Effector CD4-positive, alpha-beta T cell (primary cell): Measurements from ENCODE around the gene PALLD.
"Not testable (repeated sequence)": the region's sequence is repeated elsewhere in the genome, so short reads cannot be mapped to it uniquely, and the experiment has no call there.

ENCODE experiments used
- DNase-seq: peaks from one replicate; pipeline ENCODE4 v3.0.0-alpha.2; 2020

PALLD gene

DNA sequence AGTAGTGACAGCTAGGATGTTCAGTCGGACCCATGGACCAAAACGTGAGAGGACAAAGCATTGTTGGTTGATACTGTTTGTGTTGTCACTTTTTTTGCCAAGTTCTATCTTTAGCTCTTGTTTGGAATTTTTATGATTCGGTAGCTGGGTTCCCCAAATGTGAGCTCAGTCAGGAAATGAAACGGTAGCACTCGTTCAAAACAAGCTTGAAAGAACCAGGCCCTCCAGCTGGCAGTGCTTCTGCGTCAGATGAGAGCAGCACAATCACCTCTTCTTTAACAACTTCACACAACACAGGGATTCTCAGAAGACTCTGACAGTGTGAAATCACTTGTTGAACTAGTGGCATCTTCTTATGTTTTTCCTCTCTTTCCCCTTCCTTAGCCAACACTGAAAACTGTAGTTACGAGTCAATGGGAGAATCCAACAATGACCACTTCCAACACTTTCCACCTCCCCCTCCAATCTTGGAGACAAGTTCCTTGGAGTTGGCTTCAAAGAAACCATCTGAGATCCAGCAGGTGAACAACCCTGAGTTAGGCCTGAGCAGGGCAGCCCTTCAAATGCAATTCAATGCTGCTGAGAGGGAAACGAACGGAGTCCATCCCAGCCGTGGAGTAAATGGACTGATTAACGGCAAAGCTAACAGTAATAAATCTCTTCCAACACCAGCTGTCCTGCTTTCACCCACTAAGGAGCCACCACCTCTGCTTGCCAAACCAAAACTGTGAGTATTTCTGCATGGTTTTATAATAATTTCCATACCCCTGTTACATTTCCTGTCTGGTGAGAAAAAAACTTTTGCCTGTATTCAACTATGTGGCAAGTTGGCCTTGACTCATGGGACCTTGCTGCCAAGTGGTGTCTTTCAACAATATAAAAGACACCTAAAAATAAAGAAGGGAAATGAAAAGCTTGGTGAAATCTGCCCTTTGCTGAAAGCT lies 214.6 kb downstream of the PALLD start:
- no peak for DNase-seq

DNA sequence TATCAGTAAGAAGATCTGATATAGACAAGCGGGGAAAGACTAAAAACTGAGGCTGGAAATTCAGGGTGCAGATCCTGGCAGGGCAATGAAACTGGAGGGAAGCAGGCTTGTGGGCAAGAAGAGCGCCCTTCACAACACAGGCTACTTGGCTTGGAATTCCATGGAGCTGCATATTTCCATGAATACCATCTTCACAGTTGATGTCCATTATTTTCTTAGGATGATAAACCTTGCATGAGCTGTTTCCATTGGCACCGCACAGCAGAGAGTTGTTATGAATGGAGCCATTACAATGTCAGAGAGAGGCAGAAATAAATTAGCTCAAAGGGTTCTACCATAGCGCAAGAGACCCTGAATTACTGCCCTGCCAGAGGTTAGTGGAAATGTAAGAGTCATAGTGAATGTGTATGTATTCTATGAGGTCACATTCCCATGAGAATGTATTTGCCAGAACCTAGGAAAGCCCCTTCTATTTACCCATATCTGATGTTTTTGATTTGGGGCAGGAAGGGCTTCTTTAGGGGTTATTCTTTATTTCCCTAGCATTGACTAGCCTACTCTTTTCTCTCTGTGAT lies 215.6 kb downstream of the PALLD start:
- DNase-seq, result no peak

DNA sequence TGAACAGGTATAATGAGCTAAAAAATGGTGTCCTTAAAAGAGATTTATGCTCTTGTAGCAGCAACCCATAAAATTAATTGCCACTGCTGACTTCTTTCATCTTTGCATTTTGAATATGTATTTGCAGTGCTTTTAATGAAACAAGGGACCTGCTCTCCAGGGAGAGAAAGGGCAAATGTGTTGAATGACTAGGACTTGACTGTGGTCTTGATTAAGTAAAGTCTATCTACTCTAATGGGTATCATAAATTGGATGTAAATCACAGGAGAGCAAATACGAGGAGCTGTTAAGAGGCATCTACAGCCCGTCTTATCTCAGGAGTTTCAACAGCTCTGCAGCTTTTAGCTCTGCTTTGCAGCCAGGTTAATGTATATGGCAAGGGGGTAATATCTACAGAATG lies 216.4 kb downstream of the PALLD start:
- DNase-seq, result no peak

DNA sequence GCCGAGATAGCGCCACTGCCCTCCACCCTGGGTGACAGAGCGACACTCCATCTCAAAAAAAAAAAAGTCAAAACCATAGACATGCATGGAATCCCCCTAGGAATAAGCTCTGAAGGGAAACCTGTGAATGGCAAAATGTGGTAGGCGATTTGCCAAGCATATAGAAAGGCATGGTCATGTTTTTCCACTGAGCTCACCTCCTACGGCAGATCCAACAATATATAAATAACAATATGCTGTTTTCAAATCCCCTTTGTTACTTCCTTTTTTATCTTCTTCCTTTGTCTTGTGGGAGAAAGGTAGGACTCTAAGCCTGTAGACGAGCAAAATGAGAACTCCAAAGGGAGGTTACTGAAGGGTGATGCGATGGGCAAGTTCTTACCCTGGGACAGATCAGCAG lies 219.0 kb downstream of the PALLD start:
- DNase-seq, result no peak

DNA sequence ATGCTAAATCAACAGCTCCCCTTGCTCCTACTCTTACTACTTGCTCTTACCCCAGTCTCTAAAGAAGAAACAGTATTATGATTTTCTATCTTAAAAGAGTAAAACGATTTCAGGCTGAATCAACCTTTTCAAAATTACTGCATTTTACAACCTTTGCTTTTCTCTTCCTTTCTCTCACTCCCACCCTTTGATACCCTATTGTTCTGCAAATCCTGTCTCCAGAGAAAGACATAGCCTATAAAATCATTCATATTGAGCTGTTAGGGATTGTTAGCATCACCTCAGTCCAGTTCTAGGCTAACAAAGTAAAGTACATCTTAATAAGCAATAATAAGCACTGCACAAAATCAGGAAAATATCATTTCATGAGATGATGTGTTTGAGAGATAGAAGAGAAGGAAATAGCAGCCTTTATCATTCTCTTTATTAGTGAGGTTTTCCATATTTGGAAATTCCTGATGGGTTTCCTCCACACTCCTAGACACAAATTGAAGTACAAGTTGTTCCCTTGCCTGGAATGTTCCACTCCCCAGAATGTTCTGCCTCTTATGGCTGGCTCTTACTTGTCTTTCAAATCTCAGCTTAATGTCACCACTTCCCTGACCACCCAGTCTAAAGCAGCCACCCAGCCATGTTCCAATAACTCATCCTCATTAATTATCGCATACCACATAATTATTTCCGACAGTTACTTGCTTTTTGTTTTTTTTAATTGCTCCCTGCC lies 219.7 kb downstream of the PALLD start:
- no peak for DNase-seq

DNA sequence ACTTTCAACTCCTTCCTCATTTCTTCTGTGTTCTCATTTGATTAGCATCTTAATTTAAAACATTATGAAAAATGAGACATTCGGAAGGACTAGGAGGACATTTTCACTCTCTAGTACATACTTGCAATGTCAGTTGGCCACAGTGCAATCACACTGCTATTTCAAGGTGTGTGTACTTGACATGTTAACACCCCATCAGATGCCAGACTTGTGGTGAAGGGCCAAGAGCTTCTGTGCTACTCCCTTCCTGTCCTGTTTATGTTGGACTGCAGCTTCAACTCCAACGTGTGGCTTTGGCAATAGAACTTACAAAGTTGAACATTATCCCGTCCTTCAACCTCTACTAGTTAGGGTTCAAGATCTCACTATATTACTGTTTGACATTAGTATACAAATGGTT lies 221.0 kb downstream of the PALLD start:
- DNase-seq, result no peak

DNA sequence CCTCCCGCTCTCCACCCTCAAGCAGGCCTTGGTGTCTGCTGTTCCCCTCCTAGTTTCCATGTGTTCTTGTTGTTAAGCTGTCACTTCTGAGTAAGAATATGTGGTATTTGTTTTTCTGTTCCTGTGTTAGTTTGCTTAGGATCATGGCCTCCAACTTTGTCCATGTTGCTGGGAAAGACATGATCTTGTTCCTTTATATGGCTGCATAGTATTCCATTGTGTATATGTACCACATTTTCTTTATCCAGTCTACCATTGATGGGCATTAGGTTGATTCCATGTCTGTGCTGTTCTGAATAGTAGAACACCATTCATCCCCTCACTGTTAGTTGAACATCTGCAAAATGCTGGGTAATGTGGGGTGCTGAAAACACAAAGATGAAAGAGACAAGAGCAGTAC lies 222.9 kb downstream of the PALLD start:
- no peak for DNase-seq

DNA sequence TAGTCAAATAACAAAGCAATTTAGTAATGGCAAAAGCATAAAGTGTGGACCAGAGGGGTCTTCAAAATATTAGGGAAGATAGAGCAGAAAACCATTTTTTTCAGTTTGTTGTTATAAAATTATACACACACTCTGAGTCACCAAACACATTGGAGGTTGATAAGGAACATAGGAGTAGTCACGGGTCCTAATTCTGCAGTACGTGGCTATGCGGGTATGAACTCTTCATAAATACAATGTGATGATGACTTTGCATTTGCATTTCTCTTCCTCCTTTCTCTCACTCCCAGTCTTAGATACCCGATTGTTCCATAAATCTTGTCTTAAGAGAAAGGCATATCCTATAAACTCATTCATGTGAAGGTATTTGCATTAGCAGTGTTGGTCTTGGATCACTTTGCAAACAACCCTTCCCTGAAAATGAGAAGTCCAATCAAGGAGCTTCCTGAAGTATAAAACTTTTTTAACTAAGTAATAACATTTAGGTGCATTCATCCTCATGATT lies 223.6 kb downstream of the PALLD start:
- no peak for DNase-seq

DNA sequence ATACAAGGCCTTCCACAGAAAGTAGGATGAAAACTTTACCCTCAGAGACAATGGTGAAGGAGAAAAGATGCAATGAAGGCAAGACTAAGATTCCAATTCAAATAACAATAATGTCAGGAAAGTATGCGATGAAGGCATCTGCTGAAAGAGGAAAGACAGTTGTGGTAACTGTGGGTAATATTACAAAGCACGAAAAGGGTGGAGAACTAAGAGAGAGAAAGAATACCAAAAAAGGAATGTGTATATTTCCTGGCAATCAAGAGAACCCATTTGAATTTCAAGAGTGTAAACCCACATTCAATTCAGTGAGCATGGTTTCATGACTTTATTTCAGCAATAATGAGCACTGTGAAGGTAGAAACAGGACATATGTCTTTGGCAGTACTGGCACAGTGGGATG lies 225.5 kb downstream of the PALLD start:
- no peak for DNase-seq

DNA sequence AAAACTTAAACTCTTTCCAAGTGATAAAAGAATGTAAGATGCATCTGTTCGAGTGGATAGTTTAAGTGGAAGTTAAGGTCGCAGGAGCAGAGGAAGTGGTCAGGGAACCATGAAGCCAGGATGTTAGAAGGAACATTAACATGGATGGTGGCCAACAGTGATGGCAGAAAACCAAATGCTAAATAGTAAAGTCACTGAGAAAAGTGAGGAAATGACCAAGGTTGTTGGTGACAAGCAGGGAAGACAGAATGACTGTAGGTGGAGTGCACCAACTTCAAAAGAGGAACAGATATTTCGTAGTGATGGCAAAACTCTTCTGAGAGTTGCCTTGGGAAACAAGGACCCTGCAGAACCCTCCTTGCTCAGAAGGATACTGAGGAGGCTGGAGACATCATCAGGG lies 226.2 kb downstream of the PALLD start:
- DNase-seq, result no peak

DNA sequence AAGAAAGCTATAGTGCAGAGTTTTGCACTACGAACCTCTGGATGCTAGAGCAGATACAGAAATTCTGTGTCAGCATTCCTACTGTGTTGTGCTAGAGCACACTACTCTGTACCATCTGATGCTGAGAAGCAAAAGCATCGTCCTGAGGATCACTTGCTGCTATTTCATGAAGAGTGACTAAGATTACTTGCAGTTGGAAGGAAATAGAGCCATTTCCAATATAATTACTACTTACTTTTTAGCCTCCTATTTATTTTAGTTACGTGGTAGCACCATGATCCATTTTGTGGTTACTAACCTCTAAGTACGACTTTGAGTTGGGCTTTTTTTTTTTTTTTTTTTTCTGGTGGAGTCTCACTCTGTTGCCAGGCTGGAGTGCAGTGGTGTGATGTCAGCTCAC lies 226.7 kb downstream of the PALLD start:
- DNase-seq, result no peak

DNA sequence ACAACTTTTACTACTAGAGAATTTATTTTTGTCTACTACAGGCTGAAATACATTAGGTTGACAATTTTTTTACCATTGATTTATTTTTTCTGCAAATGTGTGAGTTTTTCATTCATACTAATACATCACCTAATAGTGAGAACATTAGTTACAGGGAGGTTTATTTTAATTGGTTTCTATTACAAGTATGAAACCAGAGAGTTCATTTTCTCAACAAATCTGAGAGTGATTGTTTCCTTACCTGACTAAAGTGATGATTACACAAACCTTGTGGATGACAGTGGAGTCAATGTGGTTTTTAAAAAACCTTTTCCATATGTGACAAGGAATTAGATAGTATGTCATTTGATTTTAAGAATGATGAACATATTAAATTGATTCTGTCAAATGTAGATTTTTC lies 227.4 kb downstream of the PALLD start:
- no peak for DNase-seq

DNA sequence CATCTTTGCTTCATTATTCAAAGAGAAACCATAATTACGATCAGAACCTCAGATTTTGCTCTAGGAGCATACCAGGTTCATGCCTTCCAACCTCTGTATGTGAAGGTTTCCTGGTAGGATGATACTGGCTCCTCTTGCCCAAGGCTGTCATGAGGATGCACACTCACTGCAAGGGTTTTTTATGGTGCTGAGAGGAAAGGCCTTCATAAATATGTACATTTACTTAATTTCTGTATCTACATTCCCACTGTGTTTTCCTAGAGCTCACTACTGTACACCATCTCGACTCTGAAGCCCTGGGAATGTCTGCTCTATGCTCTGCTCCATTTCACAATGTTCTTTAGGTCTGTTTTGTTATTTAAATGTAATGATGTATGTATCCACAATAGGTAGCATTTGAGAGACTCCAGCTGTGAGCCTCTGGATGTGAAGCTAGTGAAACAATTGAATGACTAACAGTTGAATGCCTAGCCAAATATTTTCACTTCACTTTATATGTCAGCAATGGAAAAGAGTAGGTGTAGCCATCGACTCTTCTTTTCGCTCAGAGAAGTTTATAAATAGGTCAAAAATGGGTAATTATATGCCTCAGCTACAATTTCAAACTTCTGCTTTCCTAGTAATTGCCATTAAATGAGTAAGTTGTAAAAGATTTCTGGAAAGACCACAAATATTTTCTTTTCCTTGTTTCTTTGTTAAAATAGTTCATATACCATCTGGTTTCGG lies 228.0 kb downstream of the PALLD start:
- no peak for DNase-seq

DNA sequence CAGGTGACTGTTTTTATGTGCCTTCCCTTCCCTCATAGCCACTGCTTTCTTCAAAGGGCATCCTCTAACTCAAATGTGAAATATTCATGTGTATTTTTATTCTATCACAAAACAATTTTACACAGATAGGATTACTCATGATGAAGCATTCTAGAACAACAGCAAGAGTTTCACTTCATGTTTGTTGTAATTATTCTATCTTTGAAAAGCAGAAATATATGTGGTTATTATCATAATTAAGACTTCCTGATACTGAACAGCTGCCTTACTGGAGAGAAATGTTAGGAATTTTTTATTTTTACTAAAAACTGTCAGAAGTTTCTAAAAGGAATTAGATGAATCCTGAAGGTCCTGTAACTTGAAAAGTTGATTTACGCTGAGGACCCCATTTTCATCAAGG lies 229.1 kb downstream of the PALLD start:
- no peak for DNase-seq

DNA sequence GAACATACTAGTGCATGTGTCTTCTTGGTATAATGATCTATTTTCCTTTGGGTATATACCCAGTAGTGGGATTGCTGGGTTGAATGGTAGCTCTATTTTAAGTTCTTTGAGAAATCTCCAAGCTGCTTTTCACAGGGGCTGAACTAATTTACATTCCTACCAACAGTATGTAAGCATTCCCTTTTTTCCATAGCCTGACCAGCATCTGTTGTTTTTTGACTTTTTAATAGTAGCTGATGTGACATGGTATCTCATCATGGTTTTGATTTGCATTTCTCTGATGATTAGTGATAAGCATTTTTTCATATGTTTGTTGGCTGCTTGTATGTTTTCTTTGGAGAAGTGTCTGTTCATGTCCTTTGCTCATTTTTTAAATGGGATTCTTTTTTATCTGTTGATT lies 230.3 kb downstream of the PALLD start:
- DNase-seq, result not testable (repeated sequence)

DNA sequence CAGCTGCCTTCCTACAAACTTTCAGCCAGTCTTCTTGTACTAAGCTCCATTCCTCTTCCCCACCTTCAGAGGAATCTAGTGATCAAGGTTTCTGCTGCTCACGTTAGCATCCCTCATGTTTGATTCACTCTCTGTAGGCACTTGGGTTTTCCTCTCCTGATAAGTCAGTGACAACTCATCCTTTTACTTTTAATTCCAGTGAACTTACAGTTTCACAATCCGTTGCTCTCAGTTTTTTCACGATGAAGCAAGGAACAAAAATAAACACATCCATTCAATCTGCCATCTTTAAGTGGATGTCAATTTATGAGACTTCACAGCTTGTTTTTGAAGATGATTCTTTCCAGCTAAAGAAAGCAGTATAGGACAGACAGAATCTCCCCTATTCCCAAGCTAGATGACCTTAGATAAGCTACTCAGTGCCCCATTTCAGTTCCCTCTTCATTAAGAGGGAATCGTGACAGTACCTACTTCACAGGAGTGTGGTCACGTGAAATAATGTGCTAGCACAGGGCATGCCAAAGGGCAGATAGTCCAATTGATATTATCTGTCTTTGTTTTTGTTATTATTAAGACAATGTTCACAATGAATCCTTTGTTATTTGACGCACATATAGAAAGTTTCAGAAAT lies 234.3 kb downstream of the PALLD start:
- DNase-seq, result no peak

DNA sequence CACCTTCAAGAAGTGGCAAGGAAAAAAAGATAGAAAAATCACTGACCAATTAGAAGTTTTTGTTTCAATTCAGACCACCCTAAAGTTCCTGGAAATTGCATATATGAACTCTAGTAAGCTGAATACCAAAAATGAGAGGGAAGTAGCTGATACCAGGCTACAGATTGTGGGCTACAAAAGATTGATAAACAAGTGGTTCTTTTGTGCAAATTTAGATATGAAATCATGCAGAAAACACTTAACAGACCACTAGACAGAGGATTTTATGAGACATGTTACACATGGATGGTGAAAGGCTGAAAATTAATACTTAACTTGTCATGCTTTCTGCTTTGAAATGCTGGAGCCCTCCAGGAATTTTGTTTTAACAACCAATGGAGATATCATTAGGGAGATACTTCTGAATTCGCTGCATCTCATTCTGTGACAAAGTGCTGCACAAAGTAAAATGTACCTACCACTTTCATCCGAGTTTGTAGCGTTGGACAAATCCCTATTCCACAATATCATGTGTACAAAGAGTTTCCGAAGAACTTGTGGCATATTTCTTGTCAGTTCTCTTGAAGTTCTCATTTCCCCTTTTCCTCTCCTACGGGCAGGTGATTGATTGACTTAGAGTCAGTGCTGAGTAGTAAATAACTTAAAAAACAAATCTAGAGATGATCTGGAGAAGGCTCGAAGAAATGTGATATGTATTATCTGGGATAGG lies 235.0 kb downstream of the PALLD start:
- DNase-seq, result no peak

DNA sequence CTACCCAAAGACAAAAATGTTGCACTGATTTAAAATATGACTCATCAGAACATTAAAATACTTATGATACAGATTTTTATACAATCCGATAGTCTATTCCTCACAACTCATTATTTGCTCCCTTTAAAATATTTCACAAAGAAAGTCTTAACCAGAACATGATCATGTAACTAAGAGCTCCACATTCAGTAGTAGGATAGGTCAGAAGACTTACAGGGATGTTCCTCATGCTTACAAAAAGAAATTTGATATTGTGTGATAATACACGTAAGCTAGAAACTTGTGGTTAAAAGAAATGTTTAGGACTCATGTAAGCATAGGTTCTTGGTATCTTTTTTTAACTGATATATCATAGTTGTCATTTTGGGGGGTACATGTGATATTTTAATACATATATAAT lies 235.9 kb downstream of the PALLD start:
- no peak for DNase-seq

DNA sequence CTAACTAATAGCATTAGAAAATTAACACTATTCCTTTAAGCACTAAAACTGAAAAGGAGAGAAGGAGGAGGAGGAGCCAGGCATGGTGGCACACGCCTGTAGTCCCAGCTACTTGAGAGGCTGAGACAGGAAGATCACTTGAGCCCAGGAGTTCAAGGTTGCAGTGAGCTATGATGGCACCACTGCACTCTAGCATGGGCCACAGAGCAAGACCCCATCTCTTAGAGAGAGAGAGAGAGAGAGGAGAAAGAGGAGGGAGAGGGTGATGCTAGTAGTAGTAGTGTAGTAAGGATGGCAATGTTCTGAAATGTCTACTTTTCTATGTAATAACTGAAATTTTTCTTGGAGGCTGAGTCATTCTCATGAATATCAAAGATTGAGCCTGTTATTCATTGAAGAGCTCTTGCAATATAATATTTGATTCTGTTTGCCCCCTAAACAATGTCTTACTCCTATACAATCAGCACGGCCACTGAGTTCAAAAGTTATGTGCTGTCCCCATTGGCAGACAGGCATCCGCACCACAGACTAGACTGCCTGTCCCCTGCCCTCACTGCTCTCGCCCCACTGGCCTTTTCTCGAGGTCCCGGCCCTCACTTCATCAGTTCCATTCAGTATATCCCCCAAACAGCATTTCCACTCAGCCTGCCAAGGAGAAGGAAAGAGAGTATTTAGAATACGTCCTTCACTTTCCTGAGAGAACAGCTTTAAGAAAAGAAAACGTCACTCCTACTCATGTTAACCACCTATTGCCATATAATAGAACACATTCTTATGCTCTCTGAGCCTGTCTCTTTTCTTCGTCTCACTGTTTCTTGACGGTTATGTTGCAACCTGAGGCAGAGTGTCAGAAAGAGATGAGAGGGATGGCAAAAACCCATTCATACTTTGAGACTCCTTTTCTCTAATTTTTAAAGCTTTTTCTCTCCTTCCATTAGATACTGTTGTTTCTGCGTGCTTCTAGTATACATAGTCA lies 238.1 kb downstream of the PALLD start:
- no peak for DNase-seq

DNA sequence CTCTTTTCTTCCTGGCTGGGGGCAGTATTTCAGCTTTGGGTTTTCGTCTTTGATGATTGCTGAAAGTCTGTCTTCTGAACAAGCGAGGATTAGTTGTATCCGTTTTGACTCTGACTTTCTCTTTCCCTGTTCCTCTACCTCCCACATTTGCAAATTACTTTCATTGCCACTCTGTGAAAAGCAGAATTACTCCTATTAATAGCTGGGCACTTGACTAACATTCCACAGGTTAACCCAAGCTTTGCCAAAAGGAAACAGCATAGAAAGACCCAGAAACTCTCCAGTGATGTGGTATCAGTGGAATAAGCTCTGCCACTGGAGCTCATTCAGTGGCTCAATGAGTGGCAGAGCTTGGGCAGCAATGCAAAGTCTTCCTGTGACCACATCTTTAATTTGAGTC lies 238.9 kb downstream of the PALLD start:
- DNase-seq, result no peak
